Measurements from ENCODE around the gene MAPK8IP2.

- TF ChIP-seq CTCF (IDR thresholded peaks at IDR 0.05) (no peak), POLR2A (IDR thresholded peaks at IDR 0.05) (no peak)
Observed at GRCh38 chr22:50635591-50635990, 35.0 kb downstream of the MAPK8IP2 start.

Measured in right lobe of liver (tissue), 4 donors.